HL-60 (cell line): ENCODE results near the gene ARHGEF7.

Source experiments
- DNase-seq, 2 experiments: peaks; one replicate each; pipeline ENCODE4 v3.0.0-alpha.2; 2010 to 2020; ENCODE audit warnings: low read depth in 1 of 2, low spot score in 1 of 2
- H3K27ac ChIP-seq: fragments of 250-450 bp; sonication (Bioruptor Pico); replicated peaks from 2 replicates; pipeline ENCODE4 v1.5.1; 2020; ENCODE audit warnings: mild to moderate bottlenecking, moderate library complexity
- H3K27me3 ChIP-seq: fragments of 250-450 bp; sonication (Bioruptor Pico); 2 replicates; pipeline ENCODE4 v1.5.1; 2021; ENCODE audit warnings: mild to moderate bottlenecking, moderate library complexity; ENCODE audit not compliant: insufficient read depth, poor library complexity, severe bottlenecking
- H3K4me3 ChIP-seq: replicated peaks from 2 replicates; pipeline ENCODE4 v1.5.1; 2011; ENCODE audit warnings: mild to moderate bottlenecking, control low read depth, low read length; ENCODE audit not compliant: insufficient read depth
- GABPA ChIP-seq: IDR thresholded peaks from 2 replicates; pipeline ENCODE4 v1.6.1; 2012; ENCODE audit warnings: low read depth
- POLR2AphosphoS5 ChIP-seq: IDR thresholded peaks from 2 replicates; pipeline ENCODE4 v1.6.1; 2012; ENCODE audit warnings: low read depth
- SPI1 ChIP-seq: IDR thresholded peaks from 2 replicates; pipeline ENCODE4 v1.6.1; 2012; ENCODE audit warnings: low read depth, mild to moderate bottlenecking, borderline replicate concordance
- TF ChIP-seq, protein P1 (sequence below): IDR thresholded peaks from 2 replicates; pipeline ENCODE4 v1.6.1; 2012; ENCODE audit warnings: low read depth; ENCODE audit not compliant: insufficient replicate concordance
- TF ChIP-seq, protein P2 (sequence below): IDR thresholded peaks from one replicate; pipeline ENCODE4 v1.5.1; 2011; ENCODE audit warnings: low read length, control low read depth, inconsistent platforms; ENCODE audit not compliant: insufficient read depth

The ARHGEF7 gene

DNA sequence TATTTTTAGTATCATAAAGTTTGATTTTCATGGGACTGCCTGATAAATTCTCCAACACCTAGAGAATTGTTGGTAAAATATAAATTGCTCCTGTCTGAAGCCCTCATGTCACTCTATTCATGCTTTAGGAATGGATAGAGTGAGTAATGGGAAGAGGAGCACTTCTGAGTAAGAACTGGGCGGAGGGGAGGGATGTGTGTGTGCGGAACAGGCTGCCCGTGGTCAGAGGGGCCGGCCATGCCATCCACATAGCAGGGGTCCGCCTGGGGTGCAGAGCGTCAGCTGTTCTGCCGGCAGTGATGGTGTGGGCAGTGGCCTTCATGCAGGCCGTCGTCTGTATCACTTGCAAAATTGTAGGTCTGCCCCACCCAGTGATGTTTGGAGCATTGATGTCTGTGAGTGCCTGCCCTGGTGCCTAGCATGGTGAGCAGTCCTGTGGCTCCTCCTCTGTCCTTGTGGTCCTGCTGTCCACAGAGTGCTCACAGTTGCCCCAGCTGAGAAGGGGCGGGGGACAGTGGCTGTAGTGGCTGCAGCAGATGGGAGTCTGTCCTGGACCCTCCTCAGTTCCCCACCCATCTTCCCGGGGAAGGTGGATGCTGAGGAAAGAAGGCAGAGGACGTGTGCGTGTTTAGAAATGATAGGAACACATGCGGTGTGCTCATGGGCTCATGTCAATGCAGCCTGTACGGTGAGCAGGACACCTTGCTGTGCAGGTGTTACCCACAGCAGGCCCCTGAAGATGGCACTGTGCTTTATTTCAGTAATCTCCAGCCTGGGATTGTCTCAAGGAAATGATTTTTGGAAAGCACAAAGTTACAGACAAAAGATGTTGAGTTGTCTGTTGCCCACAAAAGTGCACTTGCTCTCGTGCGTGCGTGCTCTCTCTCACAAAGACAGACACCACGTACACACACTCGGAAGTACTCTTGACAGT lies 155.9 kb downstream of the ARHGEF7 start:
- no peaks in the 10 kb centered on the region for H3K27me3 ChIP-seq
- H3K27ac ChIP-seq: no peak overlapping the region
- no peak overlapping the region for H3K4me3 ChIP-seq
- TF ChIP-seq, protein P1, sequence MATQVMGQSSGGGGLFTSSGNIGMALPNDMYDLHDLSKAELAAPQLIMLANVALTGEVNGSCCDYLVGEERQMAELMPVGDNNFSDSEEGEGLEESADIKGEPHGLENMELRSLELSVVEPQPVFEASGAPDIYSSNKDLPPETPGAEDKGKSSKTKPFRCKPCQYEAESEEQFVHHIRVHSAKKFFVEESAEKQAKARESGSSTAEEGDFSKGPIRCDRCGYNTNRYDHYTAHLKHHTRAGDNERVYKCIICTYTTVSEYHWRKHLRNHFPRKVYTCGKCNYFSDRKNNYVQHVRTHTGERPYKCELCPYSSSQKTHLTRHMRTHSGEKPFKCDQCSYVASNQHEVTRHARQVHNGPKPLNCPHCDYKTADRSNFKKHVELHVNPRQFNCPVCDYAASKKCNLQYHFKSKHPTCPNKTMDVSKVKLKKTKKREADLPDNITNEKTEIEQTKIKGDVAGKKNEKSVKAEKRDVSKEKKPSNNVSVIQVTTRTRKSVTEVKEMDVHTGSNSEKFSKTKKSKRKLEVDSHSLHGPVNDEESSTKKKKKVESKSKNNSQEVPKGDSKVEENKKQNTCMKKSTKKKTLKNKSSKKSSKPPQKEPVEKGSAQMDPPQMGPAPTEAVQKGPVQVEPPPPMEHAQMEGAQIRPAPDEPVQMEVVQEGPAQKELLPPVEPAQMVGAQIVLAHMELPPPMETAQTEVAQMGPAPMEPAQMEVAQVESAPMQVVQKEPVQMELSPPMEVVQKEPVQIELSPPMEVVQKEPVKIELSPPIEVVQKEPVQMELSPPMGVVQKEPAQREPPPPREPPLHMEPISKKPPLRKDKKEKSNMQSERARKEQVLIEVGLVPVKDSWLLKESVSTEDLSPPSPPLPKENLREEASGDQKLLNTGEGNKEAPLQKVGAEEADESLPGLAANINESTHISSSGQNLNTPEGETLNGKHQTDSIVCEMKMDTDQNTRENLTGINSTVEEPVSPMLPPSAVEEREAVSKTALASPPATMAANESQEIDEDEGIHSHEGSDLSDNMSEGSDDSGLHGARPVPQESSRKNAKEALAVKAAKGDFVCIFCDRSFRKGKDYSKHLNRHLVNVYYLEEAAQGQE: no peak
- TF ChIP-seq SPI1 (no peak), POLR2AphosphoS5 (no peak), GABPA (no peak)
- TF ChIP-seq, protein P2, sequence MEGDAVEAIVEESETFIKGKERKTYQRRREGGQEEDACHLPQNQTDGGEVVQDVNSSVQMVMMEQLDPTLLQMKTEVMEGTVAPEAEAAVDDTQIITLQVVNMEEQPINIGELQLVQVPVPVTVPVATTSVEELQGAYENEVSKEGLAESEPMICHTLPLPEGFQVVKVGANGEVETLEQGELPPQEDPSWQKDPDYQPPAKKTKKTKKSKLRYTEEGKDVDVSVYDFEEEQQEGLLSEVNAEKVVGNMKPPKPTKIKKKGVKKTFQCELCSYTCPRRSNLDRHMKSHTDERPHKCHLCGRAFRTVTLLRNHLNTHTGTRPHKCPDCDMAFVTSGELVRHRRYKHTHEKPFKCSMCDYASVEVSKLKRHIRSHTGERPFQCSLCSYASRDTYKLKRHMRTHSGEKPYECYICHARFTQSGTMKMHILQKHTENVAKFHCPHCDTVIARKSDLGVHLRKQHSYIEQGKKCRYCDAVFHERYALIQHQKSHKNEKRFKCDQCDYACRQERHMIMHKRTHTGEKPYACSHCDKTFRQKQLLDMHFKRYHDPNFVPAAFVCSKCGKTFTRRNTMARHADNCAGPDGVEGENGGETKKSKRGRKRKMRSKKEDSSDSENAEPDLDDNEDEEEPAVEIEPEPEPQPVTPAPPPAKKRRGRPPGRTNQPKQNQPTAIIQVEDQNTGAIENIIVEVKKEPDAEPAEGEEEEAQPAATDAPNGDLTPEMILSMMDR: no peak
- DNase-seq: no peak

DNA sequence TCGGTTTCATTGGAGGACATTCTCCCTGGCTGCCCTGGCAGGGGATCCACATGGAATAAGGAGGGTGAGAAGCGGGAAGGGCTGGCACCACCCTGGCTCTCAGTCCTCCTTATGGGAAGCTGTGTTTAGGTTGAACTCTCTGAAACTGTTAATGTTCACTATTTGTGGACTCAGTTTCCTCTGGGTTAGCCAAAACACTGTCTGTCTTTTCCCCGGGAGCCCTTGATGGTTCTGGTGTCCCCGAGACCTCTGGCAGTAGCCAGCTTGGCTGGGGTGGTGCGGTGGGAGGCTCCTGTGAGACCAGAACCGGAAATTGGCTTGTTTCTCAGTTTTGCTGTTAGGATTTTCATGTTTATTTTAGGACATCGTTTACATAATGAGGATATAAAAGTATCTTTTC lies 157.0 kb downstream of the ARHGEF7 start:
- no peak overlapping the region for H3K4me3 ChIP-seq
- TF ChIP-seq, protein P2: no peak
- TF ChIP-seq POLR2AphosphoS5: no peak
- TF ChIP-seq, protein P1: no peak
- no peak for TF ChIP-seq GABPA
- TF ChIP-seq SPI1: no peak
- H3K27ac ChIP-seq: no peak overlapping the region
- DNase-seq: no peak
- H3K27me3 ChIP-seq: no peaks in the 10 kb centered on the region

DNA sequence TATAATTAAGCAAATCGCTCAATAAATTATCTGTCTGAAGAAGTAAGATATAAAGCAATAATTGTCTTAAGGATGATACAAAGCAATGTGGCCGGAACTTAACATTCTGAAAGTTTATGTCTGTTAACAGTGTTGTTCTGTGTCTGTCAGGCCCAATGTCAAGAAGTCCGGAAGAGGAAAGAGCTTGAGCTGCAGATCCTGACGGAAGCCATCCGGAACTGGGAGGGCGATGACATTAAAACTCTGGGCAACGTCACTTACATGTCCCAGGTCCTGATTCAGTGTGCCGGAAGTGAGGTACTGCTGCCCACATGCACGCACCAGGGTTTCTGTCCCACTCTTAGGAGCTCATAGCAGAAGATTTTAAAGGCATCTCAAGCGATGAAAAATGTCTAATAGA lies 160.3 kb downstream of the ARHGEF7 start:
- no peaks in the 10 kb centered on the region for H3K27me3 ChIP-seq
- H3K4me3 ChIP-seq: no peak overlapping the region
- no peak overlapping the region for H3K27ac ChIP-seq
- no peak for DNase-seq
- TF ChIP-seq POLR2AphosphoS5: no peak
- TF ChIP-seq GABPA: no peak
- TF ChIP-seq, protein P2: no peak
- TF ChIP-seq, protein P1: no peak
- TF ChIP-seq SPI1: no peak
